OCI-LY7 (cell line): ENCODE data around the gene LOX.

Experiments
- CTCF ChIP-seq: fragments of 200-600 bp; sonication (generic); conservative IDR thresholded peaks from 2 replicates; pipeline ENCODE4 v1.5.1; 2014; ENCODE audit warnings: mild to moderate bottlenecking, antibody characterized with exemption, low read length, moderate library complexity, mixed read lengths
- EZH2phosphoT487 ChIP-seq: fragments of 200-600 bp; sonication (generic); IDR thresholded peaks from 2 replicates; pipeline ENCODE4 v1.6.1; 2018; ENCODE audit warnings: low read depth, borderline replicate concordance, mild to moderate bottlenecking, mixed run types, antibody characterized with exemption, low read length, moderate library complexity, mixed read lengths

- no peak for TF ChIP-seq CTCF
- no peak for TF ChIP-seq EZH2phosphoT487
Observed at GRCh38 chr5:122124766-122125165, 46.7 kb upstream of the LOX start.
